ENCODE measurements around the gene LRPAP1. TPM values are rescaled to one million over a fixed set of nuclear protein-coding genes. Genes with fewer than 3 reads are reported as not detected.
"Not testable (repeated sequence)": the region's sequence is repeated elsewhere in the genome, so short reads cannot be mapped to it uniquely, and the experiment has no call there.

The LRPAP1 gene, protein sequence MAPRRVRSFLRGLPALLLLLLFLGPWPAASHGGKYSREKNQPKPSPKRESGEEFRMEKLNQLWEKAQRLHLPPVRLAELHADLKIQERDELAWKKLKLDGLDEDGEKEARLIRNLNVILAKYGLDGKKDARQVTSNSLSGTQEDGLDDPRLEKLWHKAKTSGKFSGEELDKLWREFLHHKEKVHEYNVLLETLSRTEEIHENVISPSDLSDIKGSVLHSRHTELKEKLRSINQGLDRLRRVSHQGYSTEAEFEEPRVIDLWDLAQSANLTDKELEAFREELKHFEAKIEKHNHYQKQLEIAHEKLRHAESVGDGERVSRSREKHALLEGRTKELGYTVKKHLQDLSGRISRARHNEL
- total RNA-seq (184 and 191 TPM in 2 replicates), polyA plus RNA-seq (299 and 379 TPM in 2 replicates)

DNA sequence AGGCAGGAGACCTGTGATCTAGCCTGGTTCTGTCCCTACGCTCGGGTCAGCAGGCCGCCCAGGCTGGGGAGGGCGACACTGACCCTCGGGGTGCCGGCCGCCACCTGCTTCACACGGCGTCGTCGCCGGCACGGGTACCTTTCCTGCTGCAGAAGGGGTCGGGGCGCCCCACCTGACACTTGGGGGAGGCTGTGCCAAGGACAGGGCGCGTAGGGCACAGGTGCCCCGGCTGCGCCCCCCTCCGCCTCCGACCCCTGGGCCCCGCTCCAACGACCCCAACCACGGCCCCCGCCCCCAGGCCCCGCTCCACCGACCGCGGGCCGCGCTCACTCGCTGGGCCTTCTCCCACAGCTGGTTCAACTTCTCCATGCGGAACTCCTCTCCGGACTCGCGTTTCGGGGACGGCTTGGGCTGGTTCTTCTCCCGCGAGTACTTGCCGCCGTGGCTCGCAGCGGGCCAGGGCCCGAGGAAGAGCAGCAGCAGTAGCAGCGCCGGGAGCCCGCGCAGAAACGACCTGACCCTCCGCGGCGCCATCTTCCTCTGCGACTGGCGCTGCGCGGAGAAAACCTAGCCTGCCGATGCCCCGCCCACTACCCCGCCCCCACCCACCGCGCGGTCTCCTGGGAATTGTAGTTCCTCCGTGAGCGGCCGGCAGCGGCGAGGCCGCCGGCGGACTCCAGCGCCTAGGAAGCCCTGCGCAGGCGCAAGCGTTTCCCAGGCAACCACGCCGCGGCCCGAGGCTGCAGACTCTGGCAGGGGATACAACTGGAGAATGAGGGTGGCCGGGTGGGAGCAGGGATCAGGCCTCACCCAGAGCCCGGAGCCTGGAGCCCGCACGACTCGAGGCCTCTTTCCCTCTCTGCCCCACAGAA is at the start of gene LRPAP1:
TSS of gene LRPAP1 (minus strand) at position 544 of the 872 bp plus-strand sequence. CDS start at position 534, 10 bp downstream.
- no peak for TF ChIP-seq EZH2 (IDR thresholded peaks at IDR 0.05; ENCODE audit: borderline replicate concordance)
- Histone ChIP-seq H3K4me2 (peak within 1 kb of the TSS; percentile 99), H3K36me3 (replicated peaks; ENCODE audit: insufficient read depth, low read depth) (no peaks in the 10 kb centered on the region), H2AFZ (peak within 1 kb of the TSS; percentile 78), H4K20me1 (ENCODE audit: insufficient read depth, poor library complexity, severe bottlenecking) (peaks cover 45% of the 10 kb centered on the region), H3K4me3 (peak within 1 kb of the TSS; percentile 92), H3K79me2 (peaks cover 50% of the 10 kb centered on the region), H3K27me3 (no peaks in the 10 kb centered on the region), H3K27ac (peak within 1 kb of the TSS; percentile 62), H3K9me3 (ENCODE audit: low read depth) (no peaks in the 10 kb centered on the region), H3K9me2 (replicated peaks; ENCODE audit: insufficient read depth) (no peaks in the 10 kb centered on the region), H3K4me1 (ENCODE audit: insufficient read depth) (peaks cover 13% of the 10 kb centered on the region)
- WGBS (ENCODE audit: low lambda C conversion rate, missing lambda C conversion rate), result 1% methylated on average over 59 of the region's 84 CpGs
- peak; percentile 96 for DNase-seq (ENCODE audit: low spot score)

DNA sequence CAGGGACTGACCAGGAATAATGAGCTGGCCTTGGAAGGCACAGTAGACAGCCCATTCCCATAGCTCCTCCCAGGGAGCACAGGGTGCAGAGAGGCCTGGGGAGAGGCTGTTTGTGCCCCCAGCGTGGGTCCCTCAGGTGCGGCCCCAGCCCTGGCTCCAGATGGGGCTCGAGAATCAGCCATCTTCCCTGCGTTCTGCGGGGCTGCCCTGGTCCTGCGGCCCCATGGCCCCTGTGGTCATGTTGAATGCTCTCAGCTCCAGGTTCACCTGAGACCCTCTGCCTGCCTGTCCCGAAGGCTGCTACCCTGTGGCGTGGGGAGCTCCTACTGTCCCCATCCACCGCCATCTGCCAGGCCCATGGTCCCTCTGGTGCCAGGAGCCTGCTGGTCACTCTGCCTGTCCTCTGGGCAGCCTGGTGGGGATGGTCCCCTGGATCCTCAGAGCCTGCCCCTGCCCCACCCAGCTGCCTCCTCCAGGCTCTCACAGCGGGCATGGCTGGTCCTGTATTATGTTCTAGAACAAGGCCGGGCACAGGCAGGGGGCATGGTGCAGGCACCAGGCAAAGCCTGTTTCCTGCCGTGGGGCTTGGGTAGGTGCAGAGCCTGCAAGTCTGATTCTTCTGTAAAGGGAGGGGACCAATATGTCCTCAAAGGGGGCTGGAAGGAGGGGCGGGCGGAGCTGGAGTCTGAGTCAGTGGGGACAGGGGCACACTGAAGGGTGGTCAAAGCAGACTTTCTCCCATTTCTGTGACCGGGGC is 49.3 kb upstream of the LRPAP1 start:
- 91% methylated on average over 13 of the region's 15 CpGs for WGBS (ENCODE audit: low lambda C conversion rate, missing lambda C conversion rate)
- not testable (repeated sequence) for H3K4me2 ChIP-seq; H3K9me2 ChIP-seq (replicated peaks; ENCODE audit: insufficient read depth); H3K4me1 ChIP-seq (ENCODE audit: insufficient read depth); H3K27ac ChIP-seq; H2AFZ ChIP-seq; H3K36me3 ChIP-seq (replicated peaks; ENCODE audit: insufficient read depth, low read depth); DNase-seq (ENCODE audit: low spot score); H3K79me2 ChIP-seq; H3K27me3 ChIP-seq; H4K20me1 ChIP-seq (ENCODE audit: insufficient read depth, poor library complexity, severe bottlenecking); H3K4me3 ChIP-seq; H3K9me3 ChIP-seq (ENCODE audit: low read depth)

GRCh38 chr4:3580859-3581258 is 48.6 kb upstream of the LRPAP1 start:
- not testable (repeated sequence) for DNase-seq (ENCODE audit: low spot score); H3K36me3 ChIP-seq (replicated peaks; ENCODE audit: insufficient read depth, low read depth); H3K27ac ChIP-seq

DNA sequence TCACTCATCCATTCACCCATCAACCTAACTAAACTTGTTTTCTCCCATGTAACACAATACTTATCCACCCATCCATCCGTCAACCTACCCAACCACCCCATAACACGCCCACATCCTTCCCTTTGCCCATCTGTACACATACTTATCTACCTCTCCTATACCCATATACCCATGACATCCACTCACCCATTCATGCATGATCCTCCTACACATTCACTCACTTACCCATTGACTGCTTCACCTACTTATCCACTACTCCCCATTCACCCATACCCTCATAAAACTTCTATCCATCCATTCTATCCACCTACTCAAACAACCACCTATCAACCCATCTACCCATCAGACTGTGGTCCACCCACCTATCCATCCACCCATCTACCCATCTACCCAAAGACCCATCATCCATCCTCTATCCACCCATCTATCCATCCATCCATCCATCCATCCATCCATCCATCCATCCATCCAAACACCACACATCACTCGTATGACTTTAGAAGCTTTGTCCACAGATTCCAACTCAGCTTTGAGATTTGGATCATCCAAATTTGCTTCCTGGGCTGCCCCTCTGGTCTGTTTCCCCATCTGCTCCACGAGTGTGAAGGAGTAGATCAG is 46.4 kb upstream of the LRPAP1 start:
- H4K20me1 ChIP-seq (ENCODE audit: insufficient read depth, poor library complexity, severe bottlenecking); H3K4me3 ChIP-seq; H3K36me3 ChIP-seq (replicated peaks; ENCODE audit: insufficient read depth, low read depth); H3K9me3 ChIP-seq (ENCODE audit: low read depth); H2AFZ ChIP-seq; H3K9me2 ChIP-seq (replicated peaks; ENCODE audit: insufficient read depth); H3K4me1 ChIP-seq (ENCODE audit: insufficient read depth); H3K27me3 ChIP-seq; H3K27ac ChIP-seq; H3K4me2 ChIP-seq; H3K79me2 ChIP-seq; DNase-seq (ENCODE audit: low spot score): not testable (repeated sequence)
- WGBS (ENCODE audit: low lambda C conversion rate, missing lambda C conversion rate), result 87% methylated on average over 2 of the region's 4 CpGs

More at GRCh38 chr4:3580859-3581258, 48.6 kb upstream of the LRPAP1 start:
- not testable (repeated sequence) for H3K9me3 ChIP-seq (ENCODE audit: low read depth); H3K9me2 ChIP-seq (replicated peaks; ENCODE audit: insufficient read depth); H3K79me2 ChIP-seq; H3K4me1 ChIP-seq (ENCODE audit: insufficient read depth); H4K20me1 ChIP-seq (ENCODE audit: insufficient read depth, poor library complexity, severe bottlenecking); H3K4me3 ChIP-seq; H2AFZ ChIP-seq; H3K4me2 ChIP-seq; H3K27me3 ChIP-seq
- WGBS (ENCODE audit: low lambda C conversion rate, missing lambda C conversion rate), result 76% methylated on average over 9 of the region's 9 CpGs

DNA sequence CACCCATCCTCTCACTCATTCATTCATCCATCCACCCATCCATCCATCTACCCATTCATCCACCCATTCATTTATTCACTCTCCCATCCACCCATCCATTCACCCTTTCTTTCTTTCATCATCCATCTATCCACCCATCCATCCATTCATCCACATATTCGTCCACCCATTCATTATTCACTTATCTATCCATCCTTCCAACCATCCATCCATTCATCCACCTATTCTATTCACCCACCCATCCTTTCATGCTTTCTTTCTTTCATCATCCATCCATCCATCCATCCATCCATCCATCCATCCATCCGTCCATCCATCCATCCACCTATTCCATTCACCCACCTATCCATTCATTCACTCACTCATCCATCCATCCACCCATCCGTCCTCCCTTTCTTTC is 45.8 kb upstream of the LRPAP1 start:
- not testable (repeated sequence) for H2AFZ ChIP-seq; H3K27me3 ChIP-seq; H3K79me2 ChIP-seq; H3K4me1 ChIP-seq (ENCODE audit: insufficient read depth); H3K9me3 ChIP-seq (ENCODE audit: low read depth); DNase-seq (ENCODE audit: low spot score); H3K9me2 ChIP-seq (replicated peaks; ENCODE audit: insufficient read depth); H3K4me3 ChIP-seq; H3K36me3 ChIP-seq (replicated peaks; ENCODE audit: insufficient read depth, low read depth); H4K20me1 ChIP-seq (ENCODE audit: insufficient read depth, poor library complexity, severe bottlenecking); H3K27ac ChIP-seq; H3K4me2 ChIP-seq
- WGBS (ENCODE audit: low lambda C conversion rate, missing lambda C conversion rate), result 77% methylated on average over 3 of the region's 3 CpGs

DNA sequence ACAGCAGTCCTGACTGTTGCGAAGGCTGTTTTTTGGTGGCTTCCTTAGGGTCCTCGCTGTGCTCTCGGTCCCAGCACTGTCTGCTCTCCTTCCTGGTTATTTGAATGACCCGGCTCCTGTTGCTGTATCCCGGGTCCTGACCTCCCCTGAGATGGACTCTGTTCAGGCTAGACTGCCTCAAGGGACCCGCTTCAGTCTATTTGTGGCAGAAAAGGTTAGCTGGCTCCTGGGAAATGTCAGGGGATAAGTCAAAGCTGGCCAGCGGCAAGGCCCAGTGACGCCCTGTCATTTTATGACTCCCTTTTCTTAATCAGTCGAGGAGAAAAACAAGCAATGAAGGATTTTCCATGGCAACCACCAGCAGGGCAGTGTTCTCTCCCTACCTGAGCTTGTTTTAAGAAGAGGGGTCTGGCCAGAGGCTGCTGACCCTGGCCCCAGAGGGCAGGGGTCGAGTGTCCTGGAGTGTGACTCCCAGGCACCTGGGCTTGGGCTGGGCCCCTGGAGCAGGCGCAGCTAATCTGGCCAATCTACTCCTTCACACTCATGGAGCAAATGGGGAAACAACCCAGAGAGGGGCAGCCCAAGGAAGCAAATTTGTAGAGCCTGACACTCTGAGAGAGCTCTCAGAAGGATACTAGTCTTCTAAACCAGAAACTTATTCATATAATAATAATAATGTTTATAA is 45.1 kb upstream of the LRPAP1 start:
- H3K4me2 ChIP-seq; H2AFZ ChIP-seq; H3K9me2 ChIP-seq (replicated peaks; ENCODE audit: insufficient read depth); H3K4me1 ChIP-seq (ENCODE audit: insufficient read depth); DNase-seq (ENCODE audit: low spot score); H3K9me3 ChIP-seq (ENCODE audit: low read depth); H3K4me3 ChIP-seq; H3K27ac ChIP-seq; H3K36me3 ChIP-seq (replicated peaks; ENCODE audit: insufficient read depth, low read depth); H3K27me3 ChIP-seq; H4K20me1 ChIP-seq (ENCODE audit: insufficient read depth, poor library complexity, severe bottlenecking); H3K79me2 ChIP-seq: not testable (repeated sequence)
- 66% methylated on average over 11 of the region's 11 CpGs for WGBS (ENCODE audit: low lambda C conversion rate, missing lambda C conversion rate)

GRCh38 chr4:3576533-3577207 is 44.4 kb upstream of the LRPAP1 start:
- not testable (repeated sequence) for H3K79me2 ChIP-seq; H3K36me3 ChIP-seq (replicated peaks; ENCODE audit: insufficient read depth, low read depth); H3K9me3 ChIP-seq (ENCODE audit: low read depth); H3K9me2 ChIP-seq (replicated peaks; ENCODE audit: insufficient read depth); H4K20me1 ChIP-seq (ENCODE audit: insufficient read depth, poor library complexity, severe bottlenecking); H2AFZ ChIP-seq; H3K4me3 ChIP-seq; H3K27me3 ChIP-seq; H3K4me1 ChIP-seq (ENCODE audit: insufficient read depth); H3K4me2 ChIP-seq; H3K27ac ChIP-seq
- 81% methylated on average over 17 of the region's 21 CpGs for WGBS (ENCODE audit: low lambda C conversion rate, missing lambda C conversion rate)
- peak; percentile 13 for DNase-seq (ENCODE audit: low spot score)
